Activated T-helper 1 cell treated with anti-CD3 and anti-CD28 coated beads, Interleukin-12 subunit alpha, Interleukin-12 subunit beta, Interleukin-2, Interleukin-4 antibody, amounts not matched to agents 30 ng/mL and 10 ng/mL and 1 ng/mL, durations not matched to agents 14 hours and 24 hours and 36 hours (primary cell): ENCODE data around the gene C1orf141. TPM values are rescaled to one million over a fixed set of nuclear protein-coding genes. Genes with fewer than 3 reads are reported as not detected.

ENCODE experiments used
- total RNA-seq: library from RNA; stranded (reverse); gene quantifications from 2 replicates; pipeline ENCODE4 v1.2.3, GENCODE V29; 2022

The C1orf141 gene
- total RNA-seq, 1 donor from 2014 or later = not detected

Other genes with a start within 250 kb of the C1orf141 start
- 1.2 and 3.2 TPM in 2 replicates for gene DNAI4, start 210.1 kb downstream of the C1orf141 start, total RNA-seq
- gene MIER1, start 210.0 kb downstream of the C1orf141 start, total RNA-seq = 53.2 and 57.4 TPM in 2 replicates
- 20.4 and 20.5 TPM in 2 replicates for gene SLC35D1, start 80.8 kb downstream of the C1orf141 start, total RNA-seq
- 13.3 and 14.1 TPM in 2 replicates for gene IL23R, start 31.5 kb upstream of the C1orf141 start, total RNA-seq
- gene IL12RB2, start 172.9 kb upstream of the C1orf141 start, total RNA-seq = 218 and 221 TPM in 2 replicates